NCI-H748 (cell line): ENCODE data around the gene THSD4.

Experiments
- DNase-seq: peaks from one replicate; lab custom pipeline; 2025; ENCODE audit not compliant: unreplicated experiment; lab: John Stamatoyannopoulos, UW

The THSD4 gene

DNA sequence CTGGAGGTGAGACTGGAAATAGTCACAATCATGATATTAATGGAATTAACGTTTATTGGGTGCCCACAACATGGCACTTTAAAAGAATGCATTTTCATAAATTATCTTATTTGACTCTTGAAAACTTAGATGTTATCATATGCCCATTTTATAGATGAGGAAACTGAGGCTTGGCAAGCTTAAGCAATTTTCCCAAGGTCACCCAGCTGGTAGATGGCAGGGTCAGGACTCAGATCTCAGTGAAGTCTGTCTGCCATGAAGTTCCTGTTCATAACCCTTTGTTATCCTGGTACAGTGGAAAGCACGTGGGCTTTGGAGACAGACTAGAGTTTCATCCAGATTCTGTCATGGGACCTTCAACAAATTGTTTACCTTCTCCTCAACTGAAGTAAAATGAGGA is 520.5 kb downstream of the THSD4 start:
- no peak for DNase-seq

DNA sequence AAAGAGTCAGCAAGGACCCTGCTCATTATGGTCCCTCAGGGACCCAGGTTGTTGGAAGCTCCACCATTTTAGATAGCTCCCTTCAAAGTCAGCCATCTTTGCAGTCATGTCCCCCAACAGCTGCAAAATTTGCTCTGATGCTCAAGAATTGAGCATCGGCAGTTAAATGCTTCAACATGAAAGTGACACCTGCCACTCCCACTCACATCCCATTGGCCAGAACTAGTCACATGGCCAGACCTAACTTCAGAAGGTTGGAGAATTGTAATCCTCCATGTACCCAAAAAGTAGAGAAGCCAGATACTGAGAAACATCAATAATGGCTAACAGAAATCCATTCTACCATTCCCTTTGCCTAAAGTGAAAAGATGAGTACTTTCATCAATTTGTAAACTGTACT is 523.6 kb downstream of the THSD4 start:
- DNase-seq, result no peak

DNA sequence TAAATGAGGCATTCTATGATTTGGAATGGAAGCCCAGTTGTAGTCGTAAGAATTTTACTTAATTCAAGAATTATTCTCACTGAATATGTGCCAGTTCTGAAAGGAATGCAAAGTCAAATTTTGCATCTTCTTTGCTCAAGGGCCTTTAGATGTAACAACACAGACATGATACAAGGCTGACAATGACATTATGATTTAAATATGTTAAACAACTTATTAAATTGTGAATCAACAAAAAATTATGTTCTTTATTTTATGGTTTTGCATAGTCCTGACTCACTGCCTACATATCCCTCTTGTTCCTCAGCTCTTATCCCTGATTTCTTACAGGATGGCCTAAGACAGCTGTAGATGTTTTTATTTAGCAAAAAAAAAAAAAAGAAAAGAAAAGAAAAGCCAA is 524.2 kb downstream of the THSD4 start:
- no peak for DNase-seq

GRCh38 chr15:71643918-71644317 is 528.6 kb downstream of the THSD4 start:
- DNase-seq, result no peak

DNA sequence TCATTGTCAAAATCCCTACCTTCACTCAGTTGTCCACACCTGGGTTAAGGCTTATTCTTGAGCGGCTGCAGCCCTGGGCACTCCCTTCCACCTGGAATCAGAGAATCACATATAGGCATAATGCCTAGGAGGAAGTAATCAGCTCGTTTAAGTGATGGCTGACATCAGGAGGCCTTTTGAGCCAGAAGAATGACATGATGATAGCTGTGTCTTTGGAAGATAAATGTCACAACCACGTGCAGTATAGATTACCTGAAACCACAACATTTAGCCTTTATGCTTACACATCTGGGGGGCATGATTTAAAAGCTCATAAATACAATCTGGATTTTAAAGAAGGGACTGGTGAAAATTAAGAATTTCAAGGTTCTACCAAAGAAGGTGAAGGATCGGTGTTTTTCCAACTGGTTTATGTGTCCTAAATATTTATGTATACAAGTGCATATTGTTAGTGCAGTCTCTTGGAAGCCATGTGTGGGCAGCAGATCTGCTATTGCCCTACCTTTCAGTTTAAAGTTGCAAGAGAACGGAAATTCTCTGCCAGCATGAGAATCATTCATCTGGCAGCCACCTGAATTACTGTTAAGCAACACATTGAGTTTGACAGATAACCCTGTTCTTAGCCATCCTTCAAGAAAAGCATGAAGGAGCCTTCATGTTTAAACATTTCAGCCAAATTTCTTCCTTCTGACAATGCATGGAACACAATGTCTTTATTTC is 531.7 kb downstream of the THSD4 start:
- no peak for DNase-seq

GRCh38 chr15:71647487-71647808 is 532.2 kb downstream of the THSD4 start:
- no peak for DNase-seq

- no peak for DNase-seq
These were observed 532.8 kb downstream of the THSD4 start for GRCh38 chr15:71648095-71648494.

DNA sequence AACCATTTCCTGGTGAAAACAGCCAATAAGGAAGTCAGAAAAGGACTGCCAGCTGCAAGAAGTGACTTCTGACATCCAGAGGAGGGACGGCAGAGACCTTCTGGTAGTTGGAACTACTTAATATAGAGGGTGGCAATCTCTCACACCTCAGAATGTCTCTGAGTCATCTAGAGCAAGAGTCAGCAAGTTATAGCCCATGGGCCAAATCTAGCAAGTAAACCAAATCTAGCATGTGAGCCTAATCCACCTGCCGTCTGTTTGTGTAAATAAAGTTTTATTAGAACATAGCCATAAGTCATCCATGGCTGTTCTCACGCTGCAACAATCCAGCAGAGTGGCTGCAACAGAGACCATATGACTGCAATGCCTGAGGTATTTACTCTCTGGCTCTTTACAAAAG is 534.6 kb downstream of the THSD4 start:
- DNase-seq, result no peak

DNA sequence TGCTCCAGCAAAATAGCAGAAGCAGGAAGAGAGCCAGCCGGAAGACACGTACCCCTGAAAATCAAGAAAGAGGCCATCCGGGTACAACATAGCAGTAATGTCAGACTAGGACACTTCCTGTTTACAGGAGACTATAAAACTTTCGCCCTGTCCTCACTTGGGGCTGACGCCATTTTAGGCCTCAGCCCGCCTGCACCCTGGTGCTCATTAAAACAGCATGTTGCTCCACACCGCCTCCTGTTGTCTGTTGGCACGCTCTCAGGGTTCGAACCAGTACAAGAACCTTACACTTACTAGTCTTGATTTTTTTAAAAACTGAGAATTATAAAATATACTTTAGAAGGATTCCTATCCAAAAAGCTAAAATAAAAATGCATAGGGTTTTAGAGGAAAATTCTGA is 535.3 kb downstream of the THSD4 start:
- DNase-seq, result no peak

DNA sequence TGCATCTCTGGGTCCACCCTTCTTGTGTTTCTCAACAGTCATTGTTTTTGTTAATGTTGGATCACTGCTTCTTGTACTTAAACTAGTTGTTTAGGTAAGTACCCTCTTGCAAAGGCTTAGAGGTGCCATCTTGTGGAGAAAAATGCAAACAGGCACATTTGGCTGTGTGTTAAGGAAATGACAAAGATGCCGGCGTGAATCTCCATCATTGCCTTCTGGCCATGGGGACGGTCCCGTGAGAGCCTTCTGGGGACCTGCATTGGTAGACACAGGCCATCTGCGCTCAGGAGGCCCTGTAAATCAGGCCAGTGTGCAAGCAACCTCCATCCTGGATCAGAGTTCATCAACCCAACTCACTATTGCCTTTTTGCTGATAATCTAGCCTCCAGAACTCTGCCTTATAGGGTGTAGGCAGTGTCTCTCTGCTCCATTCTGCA is 536.5 kb downstream of the THSD4 start:
- peak; percentile 56 for DNase-seq

GRCh38 chr15:71654042-71654719 is 538.9 kb downstream of the THSD4 start:
- DNase-seq, result no peak

DNA sequence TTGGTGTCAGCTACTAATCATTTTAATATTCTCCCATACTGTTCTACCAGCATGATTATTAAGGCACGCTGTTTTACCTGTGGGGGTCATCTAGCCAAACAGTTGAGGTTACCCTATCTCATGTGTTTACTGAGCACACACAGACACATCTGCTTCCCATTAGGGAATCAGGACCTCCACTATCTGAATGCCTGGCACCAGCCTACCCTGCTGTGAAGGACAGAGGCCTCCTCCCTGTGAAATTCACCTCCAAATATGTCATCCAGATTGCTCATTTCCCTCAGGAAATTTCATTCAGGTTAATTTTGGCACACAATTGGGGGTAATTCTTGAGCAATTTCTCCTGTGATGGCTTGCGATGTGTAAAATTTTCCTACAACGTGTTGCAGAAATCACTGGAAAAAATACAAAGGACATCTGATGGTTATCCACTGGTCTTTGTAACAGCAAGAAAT is 539.5 kb downstream of the THSD4 start:
- peak; percentile 8 for DNase-seq

GRCh38 chr15:71656425-71656824 is 541.2 kb downstream of the THSD4 start:
- no peak for DNase-seq

GRCh38 chr15:71657141-71657540 is 541.9 kb downstream of the THSD4 start:
- DNase-seq, result no peak

- no peak for DNase-seq
These were observed 542.8 kb downstream of the THSD4 start for GRCh38 chr15:71658036-71658435.

GRCh38 chr15:71658827-71659729 is 543.8 kb downstream of the THSD4 start:
- DNase-seq, result no peak

GRCh38 chr15:71659730-71660067 is 544.4 kb downstream of the THSD4 start:
- DNase-seq, result no peak

DNA sequence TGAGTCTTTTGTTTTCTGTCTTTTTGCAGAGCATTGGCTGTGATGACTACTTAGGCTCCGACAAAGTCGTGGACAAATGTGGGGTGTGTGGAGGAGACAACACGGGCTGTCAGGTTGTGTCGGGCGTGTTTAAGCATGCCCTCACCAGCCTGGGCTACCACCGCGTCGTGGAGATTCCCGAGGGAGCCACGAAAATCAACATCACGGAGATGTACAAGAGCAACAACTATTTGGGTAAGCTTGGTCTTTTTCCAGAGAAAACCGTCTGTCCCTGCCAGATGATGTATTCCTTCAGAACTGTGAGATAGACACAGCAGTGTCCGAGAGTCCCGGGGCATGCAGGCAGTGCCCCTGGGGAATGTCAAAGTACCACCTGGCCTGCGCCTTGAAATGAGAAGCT is 545.2 kb downstream of the THSD4 start:
- no peak for DNase-seq

GRCh38 chr15:71662306-71662705 is 547.0 kb downstream of the THSD4 start:
- DNase-seq, result no peak

DNA sequence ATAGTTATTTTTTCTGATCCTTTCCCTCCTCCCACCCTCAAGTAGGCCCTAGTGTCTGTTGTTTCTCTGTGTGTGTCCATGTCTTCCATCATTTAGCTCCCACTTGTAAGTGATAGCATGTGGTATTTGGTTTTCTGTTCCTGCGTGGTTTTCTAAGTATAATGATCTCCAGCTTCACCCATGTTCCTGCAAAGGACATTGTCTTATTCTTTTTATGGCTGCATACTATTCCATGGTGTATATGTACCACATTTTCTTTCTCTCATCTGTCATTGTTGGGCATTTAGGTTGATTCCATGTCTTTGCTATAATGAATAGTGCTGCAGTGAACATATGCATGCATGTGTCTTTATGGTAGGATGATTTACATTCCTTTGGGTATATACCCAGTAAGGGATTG is 549.4 kb downstream of the THSD4 start:
- DNase-seq, result no peak

GRCh38 chr15:71666763-71667620 is 551.7 kb downstream of the THSD4 start:
- no peak for DNase-seq
